CMK (cell line): ENCODE results near the gene ADARB2.

Experiments
- DNase-seq: peaks from one replicate; pipeline ENCODE4 v3.0.0-alpha.2; 2010; ENCODE audit warnings: low read depth

Gene ADARB2

DNA sequence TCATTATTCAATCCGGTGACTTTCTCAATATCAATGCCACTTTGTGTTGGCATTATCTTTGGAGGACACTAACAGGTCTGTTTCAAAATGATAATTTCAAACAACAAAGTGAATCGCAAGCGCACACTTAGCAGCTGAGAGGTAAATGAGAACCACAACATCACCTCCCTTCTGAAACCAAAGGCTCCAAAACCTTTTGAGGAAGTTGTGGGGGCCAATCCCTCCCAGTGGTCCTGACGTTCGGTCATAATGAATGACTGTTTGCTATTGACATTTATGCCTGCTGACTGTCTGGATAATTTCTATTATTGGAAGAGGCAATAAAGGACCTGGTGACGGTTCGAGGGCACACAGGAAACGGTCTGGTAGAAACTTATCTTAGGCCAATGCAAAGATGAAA lies 1.8 kb downstream of the ADARB2 start:
- no peak for DNase-seq

DNA sequence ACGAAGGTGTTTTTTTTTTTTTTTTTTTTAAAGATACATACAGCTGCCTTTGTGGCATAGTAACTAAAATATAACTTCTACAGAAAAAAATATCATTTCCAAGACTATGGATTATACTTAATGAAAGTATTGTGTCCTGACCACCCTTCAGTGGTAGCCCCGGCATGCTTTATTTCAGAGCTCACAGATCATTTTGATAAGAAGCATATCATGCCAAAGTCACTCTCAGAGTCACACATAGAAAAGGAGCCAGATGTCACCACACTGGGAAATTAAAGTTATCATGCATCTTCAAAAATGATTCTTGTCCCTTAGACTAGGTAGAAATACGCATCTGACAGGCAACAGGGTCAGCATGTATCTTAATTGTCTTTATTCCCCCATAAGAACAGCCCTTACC lies 3.0 kb downstream of the ADARB2 start:
- DNase-seq: no peak

DNA sequence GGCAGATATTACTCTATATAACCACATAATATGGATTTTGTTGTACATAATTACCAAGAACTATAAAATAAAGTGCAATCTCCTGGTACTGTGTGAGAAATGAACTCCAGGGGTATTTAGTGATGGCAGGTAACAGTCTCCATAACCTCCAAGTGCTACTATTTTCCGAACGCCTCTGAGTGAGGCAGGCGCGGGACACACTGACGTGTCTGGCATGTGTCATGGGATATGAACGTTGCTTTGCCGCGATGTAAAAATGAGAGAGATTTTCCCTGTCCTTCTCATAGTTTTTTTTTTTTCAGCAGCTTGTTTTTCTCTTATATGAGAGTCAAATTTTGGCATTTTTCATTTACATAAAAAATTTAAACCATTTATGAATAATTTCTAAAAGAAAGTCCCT lies 3.6 kb downstream of the ADARB2 start:
- no peak for DNase-seq

DNA sequence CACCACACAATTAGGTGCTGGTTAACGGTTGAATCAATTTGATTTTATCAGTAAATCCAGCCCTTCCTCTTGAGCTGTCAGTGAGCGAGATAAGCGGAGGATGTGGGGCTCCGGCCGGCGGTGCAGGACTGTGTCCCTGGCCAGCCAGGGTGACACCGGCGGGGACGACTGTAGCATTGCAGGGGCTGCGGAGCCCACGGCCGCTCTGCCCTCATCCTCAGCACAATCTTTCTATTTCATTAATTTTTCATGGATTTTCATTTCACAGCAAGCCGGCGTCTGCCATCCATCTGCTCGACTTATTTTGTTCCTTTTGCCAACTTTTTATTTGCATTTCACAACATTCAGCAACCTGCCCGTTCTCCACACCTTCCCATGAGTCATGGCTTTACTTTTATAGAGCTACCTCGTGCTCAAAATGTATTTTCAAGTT lies 4.7 kb downstream of the ADARB2 start:
- DNase-seq: no peak

DNA sequence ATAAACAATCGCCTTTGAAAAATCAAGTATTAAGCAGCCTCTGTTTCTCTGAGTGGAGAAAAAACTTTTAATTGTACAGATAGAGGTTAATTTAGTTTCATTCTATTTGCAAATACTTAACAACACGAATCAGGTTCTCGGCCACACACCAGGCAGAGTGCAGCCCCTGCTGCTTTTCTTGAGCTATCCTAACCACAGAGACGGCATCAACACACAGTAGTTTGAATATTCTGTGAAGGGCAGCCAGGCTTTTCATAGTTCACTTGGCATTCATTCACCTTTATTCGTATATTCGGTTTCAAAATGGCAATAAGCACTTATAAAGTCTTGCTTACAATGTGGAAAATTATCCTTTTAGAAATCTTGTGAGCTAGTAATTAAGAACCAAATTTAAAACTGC lies 5.7 kb downstream of the ADARB2 start:
- no peak for DNase-seq

DNA sequence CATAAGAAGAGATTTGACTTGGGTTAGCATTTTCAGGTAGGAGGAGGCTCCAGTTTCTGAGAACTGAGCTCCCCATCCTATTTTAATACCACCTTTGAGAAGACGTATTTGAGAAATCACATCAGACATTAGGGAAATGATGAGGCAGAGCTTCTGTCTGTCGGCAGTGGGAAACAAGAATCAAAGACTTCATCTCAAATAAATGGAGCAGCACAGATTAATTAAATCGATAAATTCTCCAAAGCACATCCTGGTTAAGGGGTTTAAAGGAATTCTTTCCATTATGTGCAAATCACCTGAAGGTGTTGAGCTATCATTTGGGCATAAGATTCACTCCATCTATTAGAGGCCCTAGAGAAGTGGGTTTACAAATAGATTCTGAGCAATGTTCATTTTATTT lies 7.6 kb downstream of the ADARB2 start:
- no peak for DNase-seq

DNA sequence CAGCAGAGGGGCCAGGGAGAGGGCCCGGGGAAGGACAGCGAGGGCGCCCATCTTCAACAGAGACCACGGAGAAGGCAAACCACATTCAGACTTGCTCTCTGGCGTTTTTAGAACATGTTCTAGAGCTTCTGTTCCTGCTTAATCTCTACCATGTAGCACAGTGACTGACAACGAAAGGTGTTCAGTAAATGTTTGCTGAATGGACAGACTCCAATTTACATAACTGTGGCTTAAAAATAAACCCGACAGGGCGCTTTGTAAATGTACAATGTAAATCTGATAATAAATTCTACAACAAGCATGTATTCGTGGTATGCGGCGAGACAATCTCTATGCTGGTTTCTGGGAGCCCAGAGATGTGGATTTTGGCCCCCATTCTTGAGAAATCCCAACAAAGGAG lies 10.5 kb downstream of the ADARB2 start:
- DNase-seq: no peak

DNA sequence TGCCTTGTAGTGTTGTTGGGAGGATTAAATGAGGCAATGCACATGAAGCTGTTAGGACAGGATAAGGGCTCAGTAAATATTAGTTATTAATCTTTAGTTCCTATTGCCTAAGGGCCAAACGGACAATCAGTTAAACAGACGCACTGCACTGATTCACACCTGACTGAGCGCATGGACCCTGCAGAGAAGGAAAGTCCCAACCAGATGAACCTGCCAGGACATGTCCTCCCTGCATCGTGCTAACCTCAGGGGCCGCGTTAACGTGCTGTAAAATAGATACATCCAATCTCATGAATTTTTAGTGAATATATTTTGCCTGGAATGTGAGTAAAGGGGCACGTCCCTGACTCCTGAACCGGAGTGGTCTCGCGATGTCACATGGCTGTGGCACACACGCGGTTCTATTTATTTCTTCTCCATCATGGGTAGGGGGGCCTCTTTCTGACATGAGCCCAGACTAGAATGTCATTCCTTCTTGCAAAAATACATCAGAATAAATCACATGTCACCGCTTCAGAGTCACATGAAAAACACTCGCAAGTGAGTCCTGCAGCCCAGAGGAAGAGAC lies 12.3 kb downstream of the ADARB2 start:
- no peak for DNase-seq

DNA sequence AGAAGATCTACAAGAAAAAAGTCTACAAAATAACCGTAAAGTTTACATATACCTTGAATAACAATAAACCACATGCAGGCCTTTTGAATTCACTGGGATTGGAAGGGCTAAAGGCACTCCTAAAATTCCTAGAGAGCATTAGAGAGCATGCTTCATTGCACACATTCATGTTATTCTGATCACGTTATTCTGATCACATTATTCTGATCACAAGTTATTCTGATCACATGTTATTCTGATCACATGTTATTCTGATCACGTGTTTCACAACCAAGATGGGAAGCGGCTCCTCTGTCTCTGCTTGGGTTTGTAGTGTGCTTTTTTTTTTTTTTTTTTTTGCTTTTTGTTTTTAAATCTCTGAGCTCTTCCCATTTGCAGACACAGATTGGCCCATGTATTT lies 20.5 kb downstream of the ADARB2 start:
- no peak for DNase-seq

DNA sequence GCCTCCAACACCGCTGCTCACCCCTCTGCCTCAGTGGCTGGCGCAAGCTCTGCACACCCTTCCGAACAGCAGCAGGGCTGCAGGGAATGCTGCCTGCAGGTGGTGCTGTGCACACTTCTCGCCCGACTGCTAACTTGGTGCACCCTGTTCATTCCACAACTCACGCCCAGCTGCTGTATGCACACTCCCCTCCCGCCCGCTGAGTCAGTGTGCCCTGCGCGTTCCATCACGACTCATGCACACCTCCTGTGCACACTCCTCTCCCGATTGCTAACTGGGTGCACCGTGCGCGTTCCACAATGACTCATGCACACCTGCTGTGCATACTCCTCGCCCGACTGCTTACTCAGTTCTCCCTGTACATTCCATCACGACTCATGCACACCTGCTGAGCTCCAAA lies 21.5 kb downstream of the ADARB2 start:
- DNase-seq: no peak

DNA sequence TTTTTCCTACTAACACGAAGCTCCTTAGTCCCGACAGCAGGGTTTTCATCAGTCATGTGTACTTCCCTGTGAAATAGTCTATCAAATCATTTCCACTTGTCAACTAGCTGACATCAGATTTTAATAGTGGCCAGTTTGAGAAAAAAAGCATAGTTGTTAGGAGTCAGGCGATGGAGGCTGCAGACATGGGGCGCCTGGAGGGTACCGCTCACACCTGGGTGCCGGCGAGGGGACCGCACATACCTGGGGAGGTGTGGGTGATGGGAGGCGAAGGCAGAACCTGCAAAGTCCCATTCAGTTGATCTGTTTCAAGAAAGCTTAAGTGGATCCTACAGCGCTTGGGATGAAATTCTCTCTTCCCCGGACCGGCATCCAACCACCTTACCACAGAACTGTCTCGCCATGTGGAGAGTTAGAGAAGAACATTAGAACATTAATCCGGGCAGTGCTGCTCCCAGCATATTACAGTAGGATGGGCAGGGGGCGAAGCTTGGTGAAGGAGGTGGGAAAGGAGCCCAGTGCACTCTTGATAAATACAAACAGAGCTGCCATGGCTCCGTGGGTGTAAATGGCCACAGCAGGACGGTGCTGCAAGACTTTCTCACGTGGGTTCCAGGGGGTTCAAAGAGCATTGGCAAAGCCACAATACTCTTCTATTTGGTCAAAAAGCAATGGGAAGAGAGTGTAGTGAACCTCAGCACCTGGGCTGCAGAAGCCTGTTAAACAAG lies 24.2 kb downstream of the ADARB2 start:
- no peak for DNase-seq

DNA sequence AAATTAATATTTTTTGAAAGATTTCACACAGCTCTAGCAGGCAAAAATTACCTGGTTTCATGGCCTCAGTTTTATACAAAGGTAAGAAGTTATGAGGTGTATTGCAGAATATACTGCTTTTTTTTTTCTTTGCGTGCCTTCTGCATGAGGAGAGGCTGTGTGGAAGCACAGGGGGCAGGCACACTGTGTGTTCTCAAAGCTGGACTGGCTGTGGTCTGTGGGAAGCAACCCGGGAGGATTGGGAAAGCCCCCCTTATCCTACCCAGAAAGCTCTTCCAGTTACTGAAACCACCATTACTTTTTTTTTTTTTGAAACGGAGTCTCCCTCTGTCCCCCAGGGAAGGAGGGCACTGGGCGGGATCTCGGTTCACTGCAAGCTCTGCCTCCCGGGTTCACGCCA lies 25.0 kb downstream of the ADARB2 start:
- no peak for DNase-seq

DNA sequence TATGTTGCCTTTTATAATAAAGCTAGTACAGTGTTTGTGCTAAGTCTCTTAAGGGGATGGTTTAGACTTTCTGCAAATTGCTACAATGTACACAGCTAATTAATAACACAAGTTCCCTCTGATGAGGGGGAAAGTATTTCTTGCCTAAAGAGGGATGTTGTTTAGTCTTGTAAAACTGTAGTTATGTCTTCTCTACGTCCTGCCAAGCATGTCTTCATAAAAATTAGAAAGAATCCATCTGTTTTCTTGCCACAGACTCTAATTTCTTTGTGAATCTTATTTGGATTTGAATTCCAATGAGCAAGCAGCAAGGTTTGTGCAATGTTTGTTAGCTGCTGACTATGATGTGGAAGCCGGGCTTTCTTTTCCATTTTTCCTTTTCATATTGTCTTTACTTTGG lies 28.2 kb downstream of the ADARB2 start:
- DNase-seq: no peak

DNA sequence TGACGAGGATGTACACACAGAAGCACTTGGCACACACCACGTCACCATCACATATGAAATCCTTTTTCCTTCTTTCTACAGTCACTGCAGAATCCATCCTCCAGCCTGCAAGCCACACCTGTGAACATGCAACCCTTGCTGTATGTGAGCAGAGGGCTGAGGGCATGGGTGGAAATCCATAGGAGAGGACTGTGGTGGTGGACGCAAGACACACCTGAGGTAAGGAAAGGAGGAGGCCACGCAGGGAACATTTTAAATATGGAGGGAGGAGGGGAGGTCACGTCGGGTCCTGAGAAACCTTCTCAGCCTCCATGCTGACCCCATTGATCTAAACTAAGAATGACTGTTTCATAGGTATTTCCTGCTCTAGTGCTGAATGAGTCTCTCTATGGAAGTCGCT lies 28.6 kb downstream of the ADARB2 start:
- DNase-seq: no peak

DNA sequence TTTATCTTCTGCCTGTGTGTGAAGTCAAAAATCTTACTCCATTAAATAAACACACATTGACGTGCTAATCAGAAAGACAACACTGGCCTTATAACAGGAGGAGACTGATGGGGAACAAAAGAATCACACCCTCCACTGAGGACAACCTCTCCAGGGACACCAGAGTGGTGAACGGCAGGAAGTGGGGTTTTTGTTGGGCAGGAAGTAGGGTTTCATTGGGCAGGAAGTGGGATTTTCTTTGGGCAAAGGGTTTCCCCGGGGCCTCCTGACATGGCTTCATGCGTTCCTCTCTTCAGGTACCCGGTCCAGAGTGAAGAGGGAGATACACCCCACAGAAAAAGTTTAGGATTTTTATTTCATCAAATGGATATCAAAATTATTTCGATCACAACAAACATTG lies 30.6 kb downstream of the ADARB2 start:
- no peak for DNase-seq

DNA sequence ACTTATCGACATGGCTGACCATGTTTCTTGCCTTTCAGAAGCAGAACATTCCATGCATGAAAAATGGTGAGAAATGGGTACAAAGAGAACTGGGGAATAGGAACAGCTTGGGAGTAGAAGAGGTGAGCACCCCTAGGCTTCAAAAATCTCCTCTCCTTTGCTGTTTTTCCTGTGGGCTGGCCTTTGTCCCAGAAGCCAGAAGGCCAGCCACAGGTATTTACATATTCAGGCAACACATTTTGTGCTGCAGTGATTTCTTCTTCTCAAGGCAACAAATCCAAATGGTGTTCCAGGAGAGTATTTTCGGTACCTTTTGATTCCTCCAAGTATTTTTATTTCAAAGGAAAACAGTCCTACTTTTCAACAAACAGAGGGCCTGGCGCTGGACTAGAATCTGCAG lies 31.1 kb downstream of the ADARB2 start:
- DNase-seq: no peak

DNA sequence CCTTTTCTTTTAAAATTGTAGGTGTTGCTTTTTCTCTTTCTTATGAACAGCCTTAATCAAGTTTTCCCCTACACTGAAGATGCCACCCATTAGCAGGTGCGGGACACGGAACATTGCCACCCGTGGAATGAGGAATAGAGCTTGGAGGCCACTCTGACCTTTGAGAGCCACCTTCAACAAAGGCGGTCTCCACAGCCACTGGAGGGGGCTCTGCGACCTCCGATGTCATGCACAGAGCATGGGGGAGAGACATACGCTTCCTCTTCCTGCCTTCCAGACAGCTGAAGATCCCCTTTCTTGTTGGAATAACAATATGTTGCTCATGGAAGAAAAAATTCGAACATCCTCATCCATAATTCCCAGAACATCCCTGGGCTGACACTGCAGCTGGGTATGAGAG lies 39.1 kb downstream of the ADARB2 start:
- DNase-seq: no peak

DNA sequence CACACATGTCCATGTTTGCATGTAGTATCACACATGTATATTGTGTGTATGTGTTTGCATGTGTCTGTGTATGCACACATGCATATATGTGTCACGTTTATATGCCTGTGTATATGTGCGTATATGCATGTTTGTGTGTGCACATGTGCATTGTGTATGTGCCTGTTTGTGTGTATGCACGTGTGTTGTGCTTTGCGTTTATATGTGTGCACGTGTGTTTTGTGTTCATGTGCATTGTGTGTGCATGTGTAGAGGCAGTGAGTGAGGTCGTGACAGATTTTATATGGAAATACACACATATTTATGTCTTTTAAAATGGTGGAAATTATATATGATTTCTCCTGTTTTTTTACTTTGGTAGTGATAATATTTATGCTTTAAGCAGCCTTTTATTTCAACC lies 41.2 kb downstream of the ADARB2 start:
- DNase-seq: no peak

DNA sequence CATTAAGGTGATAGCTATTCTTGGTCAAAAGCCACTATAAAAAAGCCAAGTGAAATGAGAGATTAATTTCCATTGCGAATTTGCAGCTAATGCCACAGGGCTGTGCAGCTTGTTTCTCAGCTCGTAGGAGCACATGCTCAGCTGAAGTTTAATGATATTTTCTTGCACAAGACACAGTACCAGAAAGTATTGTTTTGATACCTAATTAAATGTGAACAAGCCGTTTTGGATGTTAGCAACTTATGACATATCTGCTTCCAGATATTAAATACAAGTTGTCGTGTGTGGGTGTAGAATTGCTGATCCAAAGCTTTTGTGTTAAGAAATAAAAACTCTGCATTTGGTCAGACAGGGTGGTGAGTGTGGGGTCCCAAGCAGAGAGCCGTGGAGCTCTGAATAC lies 47.2 kb downstream of the ADARB2 start:
- DNase-seq: no peak

DNA sequence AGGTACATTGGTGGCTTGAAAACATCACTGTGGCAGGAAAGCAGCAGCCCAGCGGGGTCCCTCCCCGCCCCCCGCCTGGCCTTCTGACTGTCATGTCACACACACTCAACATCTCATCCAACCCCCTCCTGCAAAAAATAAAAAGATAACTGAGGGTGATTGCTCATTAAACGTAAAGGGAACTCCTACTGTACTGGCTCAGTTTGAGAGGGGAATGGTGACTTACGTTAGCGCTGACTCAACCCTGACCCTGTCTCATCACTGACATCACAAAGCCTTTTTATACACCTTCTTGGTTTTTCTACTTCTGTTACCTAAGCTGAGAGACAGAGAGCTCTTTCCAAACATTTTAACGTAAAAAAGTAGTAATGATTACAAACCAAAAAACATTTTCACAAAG lies 48.8 kb downstream of the ADARB2 start:
- no peak for DNase-seq

DNA sequence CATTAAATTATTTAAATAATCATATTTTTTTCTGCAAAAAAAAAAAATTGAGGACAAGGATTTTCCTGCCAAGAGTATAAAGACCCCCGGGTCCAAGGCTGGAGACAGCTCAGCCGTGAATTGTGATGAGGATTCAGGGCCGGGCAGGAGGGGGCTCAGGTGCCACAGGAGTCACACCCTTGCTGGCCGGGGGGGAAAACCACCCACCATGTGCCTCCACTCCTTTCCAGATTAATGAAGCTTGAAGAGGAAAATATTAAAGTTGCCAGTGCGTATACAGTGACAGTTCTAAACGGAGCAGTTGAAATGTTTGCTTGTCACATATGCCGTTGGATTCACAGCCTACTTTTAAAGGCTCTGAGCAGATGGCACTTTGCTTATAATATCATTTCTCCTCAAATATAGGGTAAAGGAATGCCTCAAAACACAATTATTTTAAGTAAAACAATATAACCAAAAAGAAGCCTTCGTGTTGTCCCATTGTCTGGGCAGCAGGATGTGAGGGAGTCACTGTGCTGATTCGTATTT lies 49.6 kb downstream of the ADARB2 start:
- no peak for DNase-seq

DNA sequence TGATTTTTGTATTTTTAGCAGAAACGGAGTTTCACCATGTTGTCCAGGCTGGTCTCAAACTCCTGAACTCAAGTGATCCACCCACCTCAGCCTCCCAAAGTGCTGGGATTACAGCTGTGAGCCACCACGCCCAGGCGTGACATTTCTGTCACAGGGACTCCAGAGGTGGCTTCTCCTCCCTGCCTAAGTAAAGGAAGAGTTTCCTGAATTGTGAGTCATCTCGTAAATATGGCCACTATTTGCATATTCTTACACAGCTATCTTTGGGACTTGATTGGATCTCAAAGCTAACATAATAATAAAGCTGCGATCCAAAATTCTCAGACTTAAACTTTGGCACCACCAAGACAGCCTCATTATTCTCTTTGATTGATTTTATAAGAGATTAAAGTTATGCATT lies 50.1 kb downstream of the ADARB2 start:
- DNase-seq: no peak

DNA sequence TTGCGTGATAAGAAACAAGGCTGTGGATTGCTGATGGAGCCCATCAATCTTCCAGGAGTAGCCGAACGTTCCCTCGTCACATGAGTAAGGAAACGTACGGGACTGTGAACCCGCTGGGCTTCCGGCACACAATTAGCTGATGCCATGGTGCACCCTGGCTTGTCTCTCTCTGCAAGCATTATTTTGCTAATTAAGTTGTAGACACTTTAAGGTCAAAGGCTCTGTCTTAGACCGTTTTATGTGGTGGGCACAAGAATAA lies 50.9 kb downstream of the ADARB2 start:
- DNase-seq: no peak

DNA sequence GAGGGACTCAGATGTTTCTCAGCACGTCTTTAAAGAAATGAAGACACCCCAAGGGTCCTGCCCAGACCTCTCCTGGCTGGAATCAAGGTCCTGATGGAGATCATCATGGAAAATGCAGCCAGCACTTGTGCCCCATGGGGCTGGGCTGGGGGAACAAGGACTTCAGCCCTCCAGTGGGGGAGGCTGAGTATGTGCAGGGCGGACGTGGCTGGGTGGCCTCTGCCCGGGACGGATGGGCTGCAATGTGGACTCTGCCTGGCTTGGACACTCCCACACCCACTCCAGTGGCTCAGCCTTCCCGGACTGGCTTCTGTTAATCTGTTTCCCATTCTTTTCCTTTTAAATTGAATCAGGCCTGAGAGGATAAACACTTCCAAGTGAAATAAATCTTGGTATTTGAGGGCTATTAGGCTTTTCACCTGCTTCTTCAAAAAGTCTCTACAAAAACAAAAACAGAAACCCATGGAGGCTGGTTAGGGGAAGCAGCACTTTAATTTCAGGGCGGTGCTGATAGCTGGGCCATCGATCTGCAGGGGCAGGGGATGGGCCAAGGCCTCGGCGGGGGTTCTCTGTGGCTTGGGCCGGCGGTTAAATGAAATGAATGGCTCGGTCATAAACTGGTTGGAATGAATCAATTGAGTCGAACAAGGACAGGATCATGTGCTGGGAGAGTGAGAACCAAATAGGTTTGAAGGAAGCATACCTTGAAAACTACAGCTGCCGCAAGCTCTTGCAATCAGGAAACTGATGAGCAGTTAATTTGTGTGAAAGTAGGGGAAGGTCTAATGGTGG lies 51.4 kb downstream of the ADARB2 start:
- no peak for DNase-seq
